ENCODE measurements around the gene CAMK1. TPM values are rescaled to one million over a fixed set of nuclear protein-coding genes. Genes with fewer than 3 reads are reported as not detected.

CAMK1 gene
- total RNA-seq, 2 experiments from 2014 or later: 0.74 to 1.1 TPM

GRCh38 chr3:9749296-9749644 lies 20.5 kb downstream of the CAMK1 start:
- intact Hi-C loops (cut with DNase I, micrococcal nuclease): loop anchor here (1.0 to 5.0 kb wide), 4 partner anchors 18 to 143 kb away; partner anchors contain the start of genes BRPF1 (in 1 of the 2) and JAGN1 (in 1 of the 2)
- Histone ChIP-seq H3K36me3 (ENCODE audit: insufficient read depth, low read length) (peaks cover 51% of the 10 kb centered on the region), H3K9me3 (ENCODE audit: control insufficient read depth in 1 of 2, insufficient read depth in 1 of 2, low read length in 2 of 2) (no peaks in the 10 kb centered on the region), H3K27ac (ENCODE audit: low read depth in 1 of 2, low read length in 2 of 2) (peak overlapping the region; percentile 60 to 69), H3K4me1 (ENCODE audit: insufficient read depth, low read length) (peaks cover 31% of the 10 kb centered on the region), H3K27me3 (ENCODE audit: control insufficient read depth in 1 of 2, insufficient read depth in 2 of 2, low read length in 2 of 2) (no peaks in the 10 kb centered on the region), H3K4me3 (ENCODE audit: low read length) (peak overlapping the region; percentile 82)
- ATAC-seq (ENCODE audit: poor library complexity) (no peak), DNase-seq (peak in 1 of 14 experiments; percentile 12)
- CTCF ChIA-PET: interaction anchor here (1.0 to 1.5 kb wide), 6 partner anchors 18 to 184 kb away, joined by 3 to 9 read pairs (median 4); partner anchors contain the start of genes ARPC4 and BRPF1
- H3K27ac Mint-ChIP-seq: peak overlapping the region; percentile 85
- peaks cover 41% of the 10 kb centered on the region for H3K4me1 Mint-ChIP-seq (ENCODE audit: low read depth)
- no peak for TF ChIP-seq CTCF (IDR thresholded peaks at IDR 0.05)
- no peaks in the 10 kb centered on the region for H3K9me3 Mint-ChIP-seq
- H3K27me3 Mint-ChIP-seq: no peaks in the 10 kb centered on the region
- peak overlapping the region; percentile 95 for H3K4me3 Mint-ChIP-seq
- POLR2A ChIA-PET: interaction anchor here (0.7 to 3.3 kb wide), 15 partner anchors 9 to 572 kb away, joined by 3 to 41 read pairs (median 5); partner anchors contain the start of genes ARPC4, BRPF1, CAMK1 and CRELD1
- H3K36me3 Mint-ChIP-seq (ENCODE audit: low read depth): peaks cover 77% of the 10 kb centered on the region

GRCh38 chr3:9748031-9748430 lies 21.7 kb downstream of the CAMK1 start:
- no peak for ATAC-seq (ENCODE audit: poor library complexity)
- Mint-ChIP-seq H3K4me3 (peak overlapping the region; percentile 46), H3K27me3 (no peaks in the 10 kb centered on the region), H3K36me3 (ENCODE audit: low read depth) (peaks cover 82% of the 10 kb centered on the region), H3K27ac (peak overlapping the region; percentile 36), H3K4me1 (ENCODE audit: low read depth) (peaks cover 34% of the 10 kb centered on the region), H3K9me3 (no peaks in the 10 kb centered on the region)
- intact Hi-C loops (cut with DNase I, micrococcal nuclease): loop anchor here in 1 of 2 experiments (1.0 to 5.0 kb wide), 4 partner anchors 15 to 144 kb away; partner anchors contain the start of gene JAGN1
- Histone ChIP-seq H3K9me3 (ENCODE audit: control insufficient read depth in 1 of 2, insufficient read depth in 1 of 2, low read length in 2 of 2) (no peaks in the 10 kb centered on the region), H3K27me3 (ENCODE audit: control insufficient read depth in 1 of 2, insufficient read depth in 2 of 2, low read length in 2 of 2) (no peaks in the 10 kb centered on the region), H3K27ac (ENCODE audit: low read depth in 1 of 2, low read length in 2 of 2) (no peak overlapping the region), H3K36me3 (ENCODE audit: insufficient read depth, low read length) (peaks cover 60% of the 10 kb centered on the region), H3K4me3 (ENCODE audit: low read length) (no peak overlapping the region), H3K4me1 (ENCODE audit: insufficient read depth, low read length) (peaks cover 30% of the 10 kb centered on the region)
- CTCF ChIA-PET: no interaction called here
- POLR2A ChIA-PET: interaction anchor here (1.0 kb wide), 1 partner anchor 351 kb away, joined by 3 read pairs; the partner anchor contains the start of gene SETD5
- TF ChIP-seq CTCF (IDR thresholded peaks at IDR 0.05): no peak
- DNase-seq: no peak

- peaks cover 68% of the 10 kb centered on the region for H3K36me3 ChIP-seq (ENCODE audit: insufficient read depth, low read length)
- DNase-seq (no peak), ATAC-seq (ENCODE audit: poor library complexity) (no peak)
- Mint-ChIP-seq H3K36me3 (ENCODE audit: low read depth) (peaks cover 89% of the 10 kb centered on the region), H3K27me3 (no peaks in the 10 kb centered on the region), H3K4me3 (no peak overlapping the region), H3K27ac (peak overlapping the region; percentile 36), H3K9me3 (no peaks in the 10 kb centered on the region), H3K4me1 (ENCODE audit: low read depth) (peaks cover 34% of the 10 kb centered on the region)
- no peak overlapping the region for H3K27ac ChIP-seq (ENCODE audit: low read depth in 1 of 2, low read length in 2 of 2)
- no peak for TF ChIP-seq CTCF (IDR thresholded peaks at IDR 0.05)
- H3K4me3 ChIP-seq (ENCODE audit: low read length): no peak overlapping the region
- H3K27me3 ChIP-seq (ENCODE audit: control insufficient read depth in 1 of 2, insufficient read depth in 2 of 2, low read length in 2 of 2): no peaks in the 10 kb centered on the region
- ChIA-PET CTCF (no interaction called here), POLR2A (interaction anchor here (1.0 kb wide), 1 partner anchor 350 kb away, joined by 3 read pairs; the partner anchor contains the start of gene SETD5)
- intact Hi-C loops (cut with DNase I, micrococcal nuclease): loop anchor here in 1 of 2 experiments (5.0 kb wide), 3 partner anchors 60 to 145 kb away; partner anchors contain the start of gene JAGN1
- H3K9me3 ChIP-seq (ENCODE audit: control insufficient read depth in 1 of 2, insufficient read depth in 1 of 2, low read length in 2 of 2): no peaks in the 10 kb centered on the region
- peaks cover 30% of the 10 kb centered on the region for H3K4me1 ChIP-seq (ENCODE audit: insufficient read depth, low read length)
Measured at GRCh38 chr3:9747267-9747666, 22.5 kb downstream of the CAMK1 start.

All from CD4-positive, alpha-beta T cell (primary cell).